Neuronal stem cell (in vitro differentiated cells): ENCODE data around the gene TPM4.

Experiments used
- DNase-seq: peaks from one replicate; pipeline ENCODE4 v3.0.0-alpha.2; 2013; ENCODE audit warnings: low spot score
- H2AFZ ChIP-seq: one replicate; pipeline ENCODE4 v1.6.1; 2013; ENCODE audit warnings: mild to moderate bottlenecking, low read length, inconsistent platforms
- H2AK5ac ChIP-seq: 2 replicates; pipeline ENCODE4 v1.6.1; 2013; ENCODE audit warnings: low read depth, mild to moderate bottlenecking, inconsistent platforms, low read length, moderate library complexity, mixed read lengths
- H2BK120ac ChIP-seq: 2 replicates; pipeline ENCODE4 v1.6.1; 2013; ENCODE audit warnings: low read depth, mild to moderate bottlenecking, inconsistent platforms, low read length, moderate library complexity, mixed read lengths
- H2BK12ac ChIP-seq: one replicate; pipeline ENCODE4 v1.6.1; 2013; ENCODE audit warnings: low read length, inconsistent platforms
- H2BK15ac ChIP-seq: 2 replicates; pipeline ENCODE4 v1.6.1; 2013; ENCODE audit warnings: mild to moderate bottlenecking, low read length, inconsistent platforms, mixed read lengths
- H2BK5ac ChIP-seq: one replicate; pipeline ENCODE4 v1.6.1; 2013; ENCODE audit warnings: inconsistent platforms, mild to moderate bottlenecking, low read length, moderate library complexity
- H3K14ac ChIP-seq: one replicate; pipeline ENCODE4 v1.6.1; 2013; ENCODE audit warnings: low read length, inconsistent platforms
- H3K18ac ChIP-seq: 2 replicates; pipeline ENCODE4 v1.6.1; 2013; ENCODE audit warnings: low read length, inconsistent platforms
- H3K23ac ChIP-seq: 2 replicates; pipeline ENCODE4 v1.6.1; 2013; ENCODE audit warnings: low read depth, mild to moderate bottlenecking, mixed read lengths, low read length, inconsistent platforms; ENCODE audit not compliant: poor library complexity
- H3K27ac ChIP-seq: replicated peaks from 3 replicates; pipeline ENCODE4 v1.5.1; 2013; ENCODE audit warnings: low read length, inconsistent platforms
- H3K27me3 ChIP-seq, 3 experiments: 2 replicates each; pipeline ENCODE4 v1.6.1; 2013; ENCODE audit warnings: low read length in 3 of 3, mild to moderate bottlenecking in 2 of 3, inconsistent platforms in 1 of 3, low read depth in 1 of 3, mixed read lengths in 1 of 3, moderate library complexity in 1 of 3; ENCODE audit not compliant: control insufficient read depth in 3 of 3, insufficient read depth in 3 of 3
- H3K36me3 ChIP-seq, 2 donors: replicated peaks in 1 of 2; 2 replicates each; pipeline ENCODE4 v1.6.1; 2013; ENCODE audit warnings: low read length in 2 of 2; ENCODE audit not compliant: control insufficient read depth in 2 of 2, insufficient read depth in 2 of 2
- H3K4ac ChIP-seq: 2 replicates; pipeline ENCODE4 v1.6.1; 2013; ENCODE audit warnings: inconsistent platforms, mild to moderate bottlenecking, low read length, moderate library complexity
- H3K4me1 ChIP-seq, 2 donors: 1 replicate in 1 of 2; 2 replicates in 1 of 2; pipeline ENCODE4 v1.6.1; 2013; ENCODE audit warnings: low read length in 2 of 2, low read depth in 1 of 2; ENCODE audit not compliant: control insufficient read depth in 2 of 2, insufficient read depth in 1 of 2
- H3K4me2 ChIP-seq: one replicate; pipeline ENCODE4 v1.6.1; 2013; ENCODE audit warnings: mild to moderate bottlenecking, low read length, inconsistent platforms; ENCODE audit not compliant: insufficient read depth, poor library complexity, severe bottlenecking
- H3K4me3 ChIP-seq, 2 donors: 2 replicates each; pipeline ENCODE4 v1.5.1; 2013; ENCODE audit warnings: low read length in 2 of 2, mild to moderate bottlenecking in 2 of 2, inconsistent platforms in 1 of 2, moderate library complexity in 1 of 2
- H3K79me1 ChIP-seq: one replicate; pipeline ENCODE4 v1.6.1; 2013; ENCODE audit warnings: low read depth, mild to moderate bottlenecking, inconsistent platforms, low read length, moderate library complexity
- H3K9ac ChIP-seq: one replicate; pipeline ENCODE4 v1.6.1; 2013; ENCODE audit warnings: mild to moderate bottlenecking, low read depth, low read length, inconsistent platforms; ENCODE audit not compliant: poor library complexity
- H3K9me3 ChIP-seq, 2 donors: replicated peaks in 1 of 2; 2 replicates each; pipeline versions ENCODE3 to v1.6.1; 2013; ENCODE audit warnings: low read length in 2 of 2, mild to moderate bottlenecking in 2 of 2, inconsistent platforms in 1 of 2, low read depth in 1 of 2, mixed read lengths in 1 of 2, moderate library complexity in 1 of 2; ENCODE audit not compliant: control insufficient read depth in 2 of 2, insufficient read depth in 1 of 2
- H4K8ac ChIP-seq: one replicate; pipeline ENCODE4 v1.6.1; 2013; ENCODE audit warnings: low read depth, mild to moderate bottlenecking, inconsistent platforms, low read length, moderate library complexity
- H4K91ac ChIP-seq: one replicate; pipeline ENCODE4 v1.6.1; 2013; ENCODE audit warnings: low read length, low read depth, mild to moderate bottlenecking, inconsistent platforms; ENCODE audit not compliant: poor library complexity
- WGBS, 2 donors: extraction: QIAGEN DNeasy Blood & Tissue Kit; methylation state at CpG; one replicate each; pipeline ENCODE4 v1.1.7; 2013; ENCODE audit warnings: missing lambda C conversion rate in 2 of 2, mixed read lengths in 1 of 2; ENCODE audit not compliant: insufficient read length in 2 of 2, insufficient replicate concordance in 1 of 2; ENCODE audit errors: extremely low coverage in 2 of 2; 5-methylcytosine and 5-hydroxymethylcytosine counted together

The TPM4 gene

GRCh38 chr19:16124953-16125352 lies 48.7 kb downstream of the TPM4 start:
- H4K91ac ChIP-seq, result no peak overlapping the region
- DNase-seq, result no peak
- peak overlapping the region; percentile 11 for H2BK5ac ChIP-seq
- no peaks in the 10 kb centered on the region for H3K4me1 ChIP-seq
- no peak overlapping the region for H3K18ac ChIP-seq
- peaks cover 0 to 1% of the 10 kb centered on the region in 2 donors for H3K9me3 ChIP-seq
- WGBS, 2 donors, result no CpG with 5 or more reads among the region's 14 CpGs
- H3K27ac ChIP-seq, result no peak overlapping the region
- H3K9ac ChIP-seq, result no peak overlapping the region
- H3K79me1 ChIP-seq, result peaks cover 3% of the 10 kb centered on the region
- H2AFZ ChIP-seq, result no peak overlapping the region
- no peak overlapping the region for H2BK15ac ChIP-seq
- H3K27me3 ChIP-seq, result no peaks in the 10 kb centered on the region
- no peak overlapping the region for H3K4ac ChIP-seq
- no peak overlapping the region for H3K23ac ChIP-seq
- H2AK5ac ChIP-seq, result no peak overlapping the region
- no peak overlapping the region for H2BK120ac ChIP-seq
- no peak overlapping the region for H3K4me3 ChIP-seq
- H3K4me2 ChIP-seq, result no peak overlapping the region
- no peak overlapping the region for H4K8ac ChIP-seq
- H3K14ac ChIP-seq, result no peak overlapping the region
- H2BK12ac ChIP-seq, result no peak overlapping the region
- peaks cover 71 to 98% of the 10 kb centered on the region in 2 donors for H3K36me3 ChIP-seq

GRCh38 chr19:16125737-16126495 lies 49.6 kb downstream of the TPM4 start:
- no peaks in the 10 kb centered on the region for H3K4me1 ChIP-seq
- no peak overlapping the region for H2BK12ac ChIP-seq
- H3K27me3 ChIP-seq, result no peaks in the 10 kb centered on the region
- no peak overlapping the region for H3K4me2 ChIP-seq
- H3K9ac ChIP-seq, result no peak overlapping the region
- H3K18ac ChIP-seq, result no peak overlapping the region
- no peak overlapping the region for H2BK120ac ChIP-seq
- H3K79me1 ChIP-seq, result peaks cover 3% of the 10 kb centered on the region
- peak overlapping the region; percentile 90 for H3K14ac ChIP-seq
- H4K8ac ChIP-seq, result no peak overlapping the region
- no CpG with 5 or more reads among the region's 10 CpGs for WGBS, 2 donors
- no peak overlapping the region for H2AK5ac ChIP-seq
- no peak for DNase-seq
- no peak overlapping the region for H2BK15ac ChIP-seq
- no peak overlapping the region for H2AFZ ChIP-seq
- no peak overlapping the region for H3K23ac ChIP-seq
- peaks cover 72 to 99% of the 10 kb centered on the region in 2 donors for H3K36me3 ChIP-seq
- peaks cover 0 to 1% of the 10 kb centered on the region in 2 donors for H3K9me3 ChIP-seq
- H3K4ac ChIP-seq, result no peak overlapping the region
- H4K91ac ChIP-seq, result no peak overlapping the region
- H2BK5ac ChIP-seq, result peak overlapping the region; percentile 11
- H3K27ac ChIP-seq, result no peak overlapping the region
- H3K4me3 ChIP-seq, result no peak overlapping the region

GRCh38 chr19:16127080-16127479 lies 50.8 kb downstream of the TPM4 start:
- Histone ChIP-seq H3K27me3 (no peaks in the 10 kb centered on the region), H2BK5ac (no peak overlapping the region), H3K27ac (no peak overlapping the region), H3K9ac (no peak overlapping the region), H2AK5ac (no peak overlapping the region), H3K4ac (no peak overlapping the region), H2BK12ac (no peak overlapping the region), H2AFZ (no peak overlapping the region), H3K23ac (peak overlapping the region; percentile 43), H2BK120ac (no peak overlapping the region), H3K4me2 (no peak overlapping the region), H3K79me1 (peaks cover 3% of the 10 kb centered on the region), H2BK15ac (no peak overlapping the region), H3K9me3 (peaks cover 0 to 4% of the 10 kb centered on the region in 2 donors), H4K8ac (no peak overlapping the region), H3K14ac (no peak overlapping the region), H3K4me3 (no peak overlapping the region), H3K18ac (no peak overlapping the region), H4K91ac (no peak overlapping the region), H3K36me3 (peaks cover 69 to 99% of the 10 kb centered on the region in 2 donors), H3K4me1 (no peaks in the 10 kb centered on the region)
- DNase-seq, result no peak
- no CpG with 5 or more reads among the region's 11 CpGs for WGBS, 2 donors

GRCh38 chr19:16127776-16128371 lies 51.6 kb downstream of the TPM4 start:
- no peaks in the 10 kb centered on the region for H3K27me3 ChIP-seq
- no peak overlapping the region for H2AK5ac ChIP-seq
- H3K14ac ChIP-seq, result no peak overlapping the region
- H2BK15ac ChIP-seq, result no peak overlapping the region
- H3K9ac ChIP-seq, result no peak overlapping the region
- no peak overlapping the region for H2BK5ac ChIP-seq
- peaks cover 68 to 99% of the 10 kb centered on the region in 2 donors for H3K36me3 ChIP-seq
- no peak overlapping the region for H2BK120ac ChIP-seq
- peaks cover 3% of the 10 kb centered on the region for H3K79me1 ChIP-seq
- H4K8ac ChIP-seq, result no peak overlapping the region
- no CpG with 5 or more reads among the region's 21 CpGs for WGBS, 2 donors
- H4K91ac ChIP-seq, result no peak overlapping the region
- no peak for DNase-seq
- peaks cover 0 to 4% of the 10 kb centered on the region in 2 donors for H3K9me3 ChIP-seq
- no peak overlapping the region for H2AFZ ChIP-seq
- H3K18ac ChIP-seq, result no peak overlapping the region
- H3K4me3 ChIP-seq, result no peak overlapping the region
- no peak overlapping the region for H3K23ac ChIP-seq
- H2BK12ac ChIP-seq, result peak overlapping the region; percentile 41
- H3K27ac ChIP-seq, result no peak overlapping the region
- no peak overlapping the region for H3K4ac ChIP-seq
- no peak overlapping the region for H3K4me2 ChIP-seq
- no peaks in the 10 kb centered on the region for H3K4me1 ChIP-seq
